ENCODE results near the gene CYP11A1. TPM values are rescaled to one million over a fixed set of nuclear protein-coding genes. Genes with fewer than 3 reads are reported as not detected.

Gene CYP11A1
- polyA plus RNA-seq, 1 donor, result 0.55 TPM

GRCh38 chr15:74400915-74401757 is 33.7 kb upstream of the CYP11A1 start:
- Histone ChIP-seq H3K36me3 (ENCODE audit: control insufficient read depth, insufficient read depth, low read length) (no peaks in the 10 kb centered on the region), H3K27ac (ENCODE audit: low read length) (no peak overlapping the region), H3K27me3 (ENCODE audit: control insufficient read depth, insufficient read depth, low read length) (peaks cover 15% of the 10 kb centered on the region), H3K4me1 (ENCODE audit: control insufficient read depth, insufficient read depth, low read length) (peaks cover 15% of the 10 kb centered on the region), H3K4me3 (ENCODE audit: low read length) (no peak overlapping the region), H3K9me3 (ENCODE audit: control insufficient read depth, low read depth, low read length) (no peaks in the 10 kb centered on the region)
- no CpG with 5 or more reads among the region's 11 CpGs for WGBS (ENCODE audit: insufficient coverage, low lambda C conversion rate)
- no peak for DNase-seq

- Histone ChIP-seq H3K27me3 (ENCODE audit: control insufficient read depth, insufficient read depth, low read length) (peaks cover 10% of the 10 kb centered on the region), H3K4me1 (ENCODE audit: control insufficient read depth, insufficient read depth, low read length) (peaks cover 16% of the 10 kb centered on the region), H3K9me3 (ENCODE audit: control insufficient read depth, low read depth, low read length) (no peaks in the 10 kb centered on the region), H3K36me3 (ENCODE audit: control insufficient read depth, insufficient read depth, low read length) (no peaks in the 10 kb centered on the region), H3K4me3 (ENCODE audit: low read length) (no peak overlapping the region), H3K27ac (ENCODE audit: low read length) (no peak overlapping the region)
- no CpG with 5 or more reads among the region's 10 CpGs for WGBS (ENCODE audit: insufficient coverage, low lambda C conversion rate)
- DNase-seq, result no peak
Observed at GRCh38 chr15:74400313-74400860, 32.9 kb upstream of the CYP11A1 start.

GRCh38 chr15:74399511-74400312 is 32.3 kb upstream of the CYP11A1 start:
- peaks cover 10% of the 10 kb centered on the region for H3K27me3 ChIP-seq (ENCODE audit: control insufficient read depth, insufficient read depth, low read length)
- no peaks in the 10 kb centered on the region for H3K36me3 ChIP-seq (ENCODE audit: control insufficient read depth, insufficient read depth, low read length)
- H3K9me3 ChIP-seq (ENCODE audit: control insufficient read depth, low read depth, low read length), result no peaks in the 10 kb centered on the region
- DNase-seq, result no peak
- no peak overlapping the region for H3K4me3 ChIP-seq (ENCODE audit: low read length)
- no peak overlapping the region for H3K27ac ChIP-seq (ENCODE audit: low read length)
- no CpG with 5 or more reads among the region's 5 CpGs for whole genome bisulfite sequencing (ENCODE audit: insufficient coverage, low lambda C conversion rate)
- peaks cover 16% of the 10 kb centered on the region for H3K4me1 ChIP-seq (ENCODE audit: control insufficient read depth, insufficient read depth, low read length)

- H3K4me3 ChIP-seq (ENCODE audit: low read length), result no peak overlapping the region
- H3K27me3 ChIP-seq (ENCODE audit: control insufficient read depth, insufficient read depth, low read length), result peaks cover 10% of the 10 kb centered on the region
- no peak for DNase-seq
- no peaks in the 10 kb centered on the region for H3K36me3 ChIP-seq (ENCODE audit: control insufficient read depth, insufficient read depth, low read length)
- peaks cover 16% of the 10 kb centered on the region for H3K4me1 ChIP-seq (ENCODE audit: control insufficient read depth, insufficient read depth, low read length)
- no peaks in the 10 kb centered on the region for H3K9me3 ChIP-seq (ENCODE audit: control insufficient read depth, low read depth, low read length)
- H3K27ac ChIP-seq (ENCODE audit: low read length), result no peak overlapping the region
- WGBS (ENCODE audit: insufficient coverage, low lambda C conversion rate), result 90% methylated on average over 2 of the region's 3 CpGs
Observed at GRCh38 chr15:74399100-74399499, 31.7 kb upstream of the CYP11A1 start.

- no peaks in the 10 kb centered on the region for H3K36me3 ChIP-seq (ENCODE audit: control insufficient read depth, insufficient read depth, low read length)
- H3K9me3 ChIP-seq (ENCODE audit: control insufficient read depth, low read depth, low read length), result no peaks in the 10 kb centered on the region
- H3K4me1 ChIP-seq (ENCODE audit: control insufficient read depth, insufficient read depth, low read length), result peaks cover 11% of the 10 kb centered on the region
- H3K4me3 ChIP-seq (ENCODE audit: low read length), result no peak overlapping the region
- peaks cover 10% of the 10 kb centered on the region for H3K27me3 ChIP-seq (ENCODE audit: control insufficient read depth, insufficient read depth, low read length)
- H3K27ac ChIP-seq (ENCODE audit: low read length), result no peak overlapping the region
- DNase-seq, result no peak
- no CpG with 5 or more reads among the region's 5 CpGs for WGBS (ENCODE audit: insufficient coverage, low lambda C conversion rate)
Observed at GRCh38 chr15:74398183-74398582, 30.7 kb upstream of the CYP11A1 start.

- Histone ChIP-seq H3K36me3 (ENCODE audit: control insufficient read depth, insufficient read depth, low read length) (no peaks in the 10 kb centered on the region), H3K9me3 (ENCODE audit: control insufficient read depth, low read depth, low read length) (no peaks in the 10 kb centered on the region), H3K27me3 (ENCODE audit: control insufficient read depth, insufficient read depth, low read length) (peaks cover 10% of the 10 kb centered on the region), H3K4me1 (ENCODE audit: control insufficient read depth, insufficient read depth, low read length) (peaks cover 9% of the 10 kb centered on the region), H3K27ac (ENCODE audit: low read length) (no peak overlapping the region), H3K4me3 (ENCODE audit: low read length) (no peak overlapping the region)
- no CpG with 5 or more reads among the region's 6 CpGs for WGBS (ENCODE audit: insufficient coverage, low lambda C conversion rate)
- DNase-seq, result no peak
Observed at GRCh38 chr15:74397239-74398068, 30.0 kb upstream of the CYP11A1 start.

- Histone ChIP-seq H3K27ac (ENCODE audit: low read length) (no peak overlapping the region), H3K9me3 (ENCODE audit: control insufficient read depth, low read depth, low read length) (no peaks in the 10 kb centered on the region), H3K4me3 (ENCODE audit: low read length) (no peak overlapping the region), H3K4me1 (ENCODE audit: control insufficient read depth, insufficient read depth, low read length) (peaks cover 12% of the 10 kb centered on the region), H3K27me3 (ENCODE audit: control insufficient read depth, insufficient read depth, low read length) (peaks cover 7% of the 10 kb centered on the region), H3K36me3 (ENCODE audit: control insufficient read depth, insufficient read depth, low read length) (no peaks in the 10 kb centered on the region)
- WGBS (ENCODE audit: insufficient coverage, low lambda C conversion rate), result no CpG with 5 or more reads among the region's 9 CpGs
- no peak for DNase-seq
Observed at GRCh38 chr15:74396445-74397238, 29.2 kb upstream of the CYP11A1 start.

- Histone ChIP-seq H3K36me3 (ENCODE audit: control insufficient read depth, insufficient read depth, low read length) (no peaks in the 10 kb centered on the region), H3K9me3 (ENCODE audit: control insufficient read depth, low read depth, low read length) (no peaks in the 10 kb centered on the region), H3K27me3 (ENCODE audit: control insufficient read depth, insufficient read depth, low read length) (peaks cover 5% of the 10 kb centered on the region), H3K4me3 (ENCODE audit: low read length) (no peak overlapping the region), H3K27ac (ENCODE audit: low read length) (no peak overlapping the region), H3K4me1 (ENCODE audit: control insufficient read depth, insufficient read depth, low read length) (peaks cover 12% of the 10 kb centered on the region)
- WGBS (ENCODE audit: insufficient coverage, low lambda C conversion rate), result no CpG with 5 or more reads among the region's 10 CpGs
- DNase-seq, result no peak
Observed at GRCh38 chr15:74396146-74396438, 28.6 kb upstream of the CYP11A1 start.

GRCh38 chr15:74395319-74396145 is 28.1 kb upstream of the CYP11A1 start:
- H3K27ac ChIP-seq (ENCODE audit: low read length), result no peak overlapping the region
- no peaks in the 10 kb centered on the region for H3K36me3 ChIP-seq (ENCODE audit: control insufficient read depth, insufficient read depth, low read length)
- no peak overlapping the region for H3K4me3 ChIP-seq (ENCODE audit: low read length)
- DNase-seq, result no peak
- no CpG with 5 or more reads among the region's 17 CpGs for WGBS (ENCODE audit: insufficient coverage, low lambda C conversion rate)
- peaks cover 12% of the 10 kb centered on the region for H3K4me1 ChIP-seq (ENCODE audit: control insufficient read depth, insufficient read depth, low read length)
- no peaks in the 10 kb centered on the region for H3K9me3 ChIP-seq (ENCODE audit: control insufficient read depth, low read depth, low read length)
- H3K27me3 ChIP-seq (ENCODE audit: control insufficient read depth, insufficient read depth, low read length), result peaks cover 5% of the 10 kb centered on the region
